H1 (cell line): ENCODE results near the gene LSM2. TPM values are rescaled to one million over a fixed set of nuclear protein-coding genes. Genes with fewer than 3 reads are reported as not detected.

Experiments
- CTCF ChIA-PET: fragments of 300-600 bp; sonication (Branson Sonifier 250); formaldehyde crosslinking; loops from one replicate; lab custom pipeline; 2021; ENCODE audit not compliant: partially characterized antibody; lab: Charles Lee
- POLR2A ChIA-PET: fragments of 300-600 bp; sonication (Branson Sonifier 250); formaldehyde crosslinking; loops from one replicate; lab custom pipeline; 2021; ENCODE audit warnings: inconsistent platforms; ENCODE audit not compliant: partially characterized antibody; lab: Charles Lee
- DNase-seq, 2 experiments: peaks; one replicate each; pipeline versions ENCODE4 v3.0.0 to v3.0.0-alpha.2; 2010 to 2022; ENCODE audit warnings: low spot score in 2 of 2, low read depth in 1 of 2, mixed read lengths in 1 of 2
- FAIRE-seq: peaks from 2 replicates; lab custom pipeline; 2011; peaks lifted over from hg19 to GRCh38; lab: Jason Lieb, UNC
- H2AFZ ChIP-seq: 2 replicates; pipeline ENCODE4 v1.8.1; 2012; ENCODE audit warnings: low read length, inconsistent platforms
- H2AK5ac ChIP-seq: 2 replicates; pipeline ENCODE4 v1.6.1; 2013; ENCODE audit warnings: low read depth, low read length
- H2BK120ac ChIP-seq: replicated peaks from 2 replicates; pipeline ENCODE3; 2013; ENCODE audit warnings: low read depth, low read length, inconsistent platforms
- H2BK12ac ChIP-seq: 2 replicates; pipeline ENCODE4 v1.6.1; 2013; ENCODE audit warnings: low read depth, low read length
- H2BK15ac ChIP-seq: 2 replicates; pipeline ENCODE4 v1.6.1; 2013; ENCODE audit warnings: low read length
- H2BK20ac ChIP-seq: 2 replicates; pipeline ENCODE4 v1.6.1; 2013; ENCODE audit warnings: low read length
- H2BK5ac ChIP-seq: 2 replicates; pipeline ENCODE4 v1.6.1; 2013; ENCODE audit warnings: low read depth, low read length
- H3K14ac ChIP-seq: 2 replicates; pipeline ENCODE4 v1.6.1; 2013; ENCODE audit warnings: inconsistent platforms; ENCODE audit not compliant: insufficient read length
- H3K18ac ChIP-seq: 2 replicates; pipeline ENCODE4 v1.6.1; 2013; ENCODE audit warnings: low read length; ENCODE audit errors: extremely low read depth
- H3K23ac ChIP-seq: 2 replicates; pipeline ENCODE4 v1.6.1; 2013; ENCODE audit warnings: inconsistent platforms; ENCODE audit not compliant: insufficient read length
- H3K23me2 ChIP-seq: 2 replicates; pipeline ENCODE4 v1.6.1; 2013; ENCODE audit warnings: low read depth, low read length
- H3K27ac ChIP-seq: 2 replicates; pipeline ENCODE4 v1.6.1; 2011; ENCODE audit warnings: low read depth, low read length, inconsistent platforms
- H3K27me3 ChIP-seq, 4 experiments: replicated peaks in 1 of 4; 1 replicate in 1 of 4; 2 replicates in 3 of 4; pipeline versions ENCODE4 v1.6.1 to v1.8.1; 2011 to 2013; ENCODE audit warnings: low read length in 3 of 4, mild to moderate bottlenecking in 3 of 4, inconsistent platforms in 2 of 4, mixed read lengths in 2 of 4, moderate library complexity in 1 of 4; ENCODE audit not compliant: control insufficient read depth in 3 of 4, insufficient read depth in 3 of 4; ENCODE audit errors: extremely low read depth in 1 of 4
- H3K36me3 ChIP-seq, 4 experiments: 2 replicates each; pipeline versions ENCODE4 v1.6.1 to v1.8.1; 2011 to 2013; ENCODE audit warnings: mild to moderate bottlenecking in 4 of 4, low read length in 3 of 4, moderate library complexity in 2 of 4, control low read depth in 1 of 4, inconsistent platforms in 1 of 4; ENCODE audit not compliant: insufficient read depth in 4 of 4, control insufficient read depth in 2 of 4
- H3K4ac ChIP-seq: replicated peaks from 2 replicates; pipeline ENCODE3; 2013; ENCODE audit warnings: low read length, low read depth, mixed read lengths, inconsistent platforms; ENCODE audit not compliant: insufficient read length
- H3K4me1 ChIP-seq, 4 experiments: replicated peaks in 1 of 4; 1 replicate in 1 of 4; 2 replicates in 3 of 4; pipeline versions ENCODE4 v1.6.1 to v1.8.1; 2011 to 2013; ENCODE audit warnings: low read length in 3 of 4, inconsistent platforms in 2 of 4, mixed read lengths in 1 of 4; ENCODE audit not compliant: insufficient read depth in 4 of 4, control insufficient read depth in 3 of 4
- H3K4me2 ChIP-seq, 2 experiments: 2 replicates each; pipeline versions ENCODE4 v1.6.1 to v1.8.1; 2011 to 2013; ENCODE audit warnings: low read depth in 2 of 2, low read length in 2 of 2, control low read depth in 1 of 2, inconsistent platforms in 1 of 2, mild to moderate bottlenecking in 1 of 2; ENCODE audit not compliant: insufficient read depth in 1 of 2
- H3K4me3 ChIP-seq, 4 experiments: fragments of 200-600, 300-600 bp in 1 of 4; sonication (generic), shearing (Covaris generic), sonication (Bioruptor Twin) in 1 of 4; 2 replicates each; pipeline versions ENCODE4 v1.5.1 to v1.8.1; 2011 to 2016; ENCODE audit warnings: low read length in 4 of 4, low read depth in 3 of 4, control low read depth in 2 of 4, inconsistent platforms in 2 of 4, mild to moderate bottlenecking in 2 of 4, mixed read lengths in 1 of 4, moderate library complexity in 1 of 4; ENCODE audit not compliant: insufficient read depth in 2 of 4; ENCODE audit errors: extremely low read depth in 1 of 4
- H3K56ac ChIP-seq: replicated peaks from 2 replicates; pipeline ENCODE3; 2013; ENCODE audit warnings: low read depth, mild to moderate bottlenecking, mixed read lengths, low read length, inconsistent platforms; ENCODE audit not compliant: insufficient read length
- H3K79me1 ChIP-seq: 2 replicates; pipeline ENCODE4 v1.6.1; 2013; ENCODE audit warnings: low read depth, low read length, control low read depth
- H3K79me2 ChIP-seq, 2 experiments: 2 replicates each; pipeline versions ENCODE4 v1.6.1 to v1.8.1; 2012 to 2013; ENCODE audit warnings: low read length in 2 of 2, mild to moderate bottlenecking in 2 of 2, inconsistent platforms in 1 of 2; ENCODE audit not compliant: insufficient read depth in 2 of 2, control insufficient read depth in 1 of 2
- H3K9ac ChIP-seq, 4 experiments: replicated peaks in 1 of 4; 1 replicate in 1 of 4; 2 replicates in 3 of 4; pipeline versions ENCODE4 v1.6.1 to v1.8.1; 2011 to 2013; ENCODE audit warnings: low read depth in 3 of 4, low read length in 3 of 4, control low read depth in 2 of 4, mild to moderate bottlenecking in 2 of 4, moderate library complexity in 2 of 4, inconsistent platforms in 1 of 4; ENCODE audit errors: extremely low read depth in 1 of 4
- H3K9me3 ChIP-seq, 2 experiments: 2 replicates each; pipeline versions ENCODE4 v1.6.1 to v1.8.1; 2012 to 2013; ENCODE audit warnings: mild to moderate bottlenecking in 2 of 2, moderate library complexity in 2 of 2, control low read depth in 1 of 2, inconsistent platforms in 1 of 2, low read depth in 1 of 2, low read length in 1 of 2, mixed read lengths in 1 of 2; ENCODE audit not compliant: insufficient read depth in 2 of 2
- H4K20me1 ChIP-seq, 2 experiments: replicated peaks in 1 of 2; 2 replicates each; pipeline versions ENCODE3 to v1.8.1; 2011 to 2013; ENCODE audit warnings: inconsistent platforms in 2 of 2, low read length in 2 of 2, mild to moderate bottlenecking in 1 of 2; ENCODE audit not compliant: insufficient read depth in 2 of 2, control insufficient read depth in 1 of 2
- H4K5ac ChIP-seq: 2 replicates; pipeline ENCODE4 v1.6.1; 2013; ENCODE audit warnings: low read length, low read depth, mixed read lengths, inconsistent platforms; ENCODE audit not compliant: insufficient read length
- H4K8ac ChIP-seq: 2 replicates; pipeline ENCODE4 v1.8.0; 2013; ENCODE audit warnings: mild to moderate bottlenecking, moderate library complexity, low read length, inconsistent platforms; ENCODE audit not compliant: insufficient read depth; ENCODE audit errors: extremely low read depth
- H4K91ac ChIP-seq: replicated peaks from 2 replicates; pipeline ENCODE3; 2013; ENCODE audit warnings: low read length, mixed read lengths, inconsistent platforms; ENCODE audit not compliant: insufficient read length
- CHD1 ChIP-seq: IDR thresholded peaks from 2 replicates; pipeline ENCODE4 v1.6.1; 2012; ENCODE audit warnings: low read depth, low read length, improper control_type of control experiment
- HDAC2 ChIP-seq, 2 experiments: fragments of 300-600 bp in 1 of 2; sonication (generic) in 1 of 2; IDR thresholded peaks; 2 replicates each; pipeline ENCODE4 v1.6.1; 2011 to 2012; ENCODE audit warnings: low read depth in 2 of 2, low read length in 2 of 2, mild to moderate bottlenecking in 2 of 2, moderate library complexity in 2 of 2, borderline replicate concordance in 1 of 2, inconsistent platforms in 1 of 2
- MAX ChIP-seq: IDR thresholded peaks from 2 replicates; pipeline ENCODE4 v1.6.1; 2012; ENCODE audit warnings: inconsistent platforms
- RFX5 ChIP-seq: IDR thresholded peaks from 2 replicates; pipeline ENCODE4 v1.6.1; 2011; ENCODE audit warnings: low read depth, low read length, improper control_type of control experiment, borderline replicate concordance
- RNF2 ChIP-seq: fragments of 200-900, 300-1000 bp; sonication (generic); IDR thresholded peaks from 2 replicates; pipeline ENCODE4 v1.7.1; 2016; ENCODE audit warnings: borderline replicate concordance, low read depth, mild to moderate bottlenecking, antibody characterized with exemption, low read length; ENCODE audit not compliant: poor library complexity, severe bottlenecking; ENCODE audit errors: missing control alignments
- SIX5 ChIP-seq: IDR thresholded peaks from 2 replicates; pipeline ENCODE4 v1.6.1; 2011; ENCODE audit warnings: mild to moderate bottlenecking, low read depth, low read length
- USF2 ChIP-seq: IDR thresholded peaks from 2 replicates; pipeline ENCODE4 v1.6.1; 2011; ENCODE audit warnings: low read length, improper control_type of control experiment
- YY1 ChIP-seq: IDR thresholded peaks from 2 replicates; pipeline ENCODE4 v1.6.1; 2011; ENCODE audit warnings: low read depth, mild to moderate bottlenecking, low read length
- WGBS, 2 experiments: shearing (Covaris generic) in 1 of 2; methylation state at CpG; one replicate each; pipeline versions ENCODE4 v1.1.6 to v1.1.7; 2013 to 2015; ENCODE audit warnings: low lambda C conversion rate in 2 of 2, mixed read lengths in 2 of 2, inconsistent platforms in 1 of 2, low coverage in 1 of 2, missing lambda C conversion rate in 1 of 2; ENCODE audit not compliant: insufficient replicate concordance in 2 of 2, insufficient coverage in 1 of 2, insufficient read length in 1 of 2; ENCODE audit errors: extremely low coverage in 1 of 2, missing lambda C conversion rate in 1 of 2; 5-methylcytosine and 5-hydroxymethylcytosine counted together
- polyA plus RNA-seq, 7 experiments: library from polyadenylated mRNA; depleted of rRNA in 3 of 7; stranded (reverse) in 5 of 7; unstranded in 2 of 7; fragments of >200 nt in 5 of 7; fragments of 200-250 nt in 2 of 7; gene quantifications; 1 replicate in 5 of 7; 2 replicates in 1 of 7; 4 replicates in 1 of 7; pipeline versions ENCODE4 v1.2.1 to v1.2.3, GENCODE V29; 2011 to 2013; ENCODE audit warnings: missing spikeins in 2 of 7, mixed read lengths in 2 of 7
- total RNA-seq: library from RNA; stranded (reverse); fragmentation: NEBNext Ultra II Directional; extraction: Animal tissue kit (Norgen Biotek cat#: 25700); gene quantifications from 2 replicates; pipeline ENCODE4 v1.2.1, GENCODE V29; 2021

The LSM2 gene
- total and polyA plus RNA-seq, 2 of the 8 experiments (the other 6 are each of a cell fraction or from before 2014, with no cell fraction given) = 127 to 168 TPM

- Histone ChIP-seq H3K27ac (no peak overlapping the region), H3K56ac (no peak overlapping the region), H2AK5ac (no peak overlapping the region), H3K23ac (no peak overlapping the region), H3K23me2 (peaks cover 6% of the 10 kb centered on the region; the same call in 1 of the 2 replicates), H2BK20ac (no peak overlapping the region), H3K18ac (no peak overlapping the region), H2BK12ac (no peak overlapping the region), H4K20me1 (no peaks in the 10 kb centered on the region), H3K4me3 (no peak overlapping the region), H4K91ac (no peak overlapping the region), H3K79me2 (no peaks in the 10 kb centered on the region), H3K4ac (no peak overlapping the region), H3K79me1 (no peaks in the 10 kb centered on the region), H4K5ac (no peak overlapping the region), H3K14ac (no peak overlapping the region), H3K27me3 (no peaks in the 10 kb centered on the region), H3K4me2 (no peak overlapping the region), H2BK15ac (no peak overlapping the region), H2AFZ (no peak overlapping the region), H3K9me3 (no peaks in the 10 kb centered on the region), H3K9ac (no peak overlapping the region), H3K36me3 (no peaks in the 10 kb centered on the region), H3K4me1 (peaks cover 0 to 3% (median 1%) of the 10 kb centered on the region in 4 experiments; a peak in 4 of 7 replicates), H2BK5ac (no peak overlapping the region), H2BK120ac (no peak overlapping the region), H4K8ac (no peak overlapping the region)
- CTCF ChIA-PET = interaction anchor here (0.9 to 1.2 kb wide), 3 partner anchors 11 to 27 kb away, joined by 3 to 4 read pairs (median 4); no protein-coding TSS in a partner anchor
- TF ChIP-seq HDAC2 (IDR thresholded peaks at IDR 0.05; ENCODE audit: borderline replicate concordance in 1 of 2, low read depth in 2 of 2, low read length in 2 of 2) = no peak
- TF ChIP-seq RFX5 = no peak
- TF ChIP-seq RNF2 = no peak
- no peak for TF ChIP-seq MAX
- TF ChIP-seq CHD1 = no peak
- no peak for TF ChIP-seq SIX5
- TF ChIP-seq YY1 = no peak
- TF ChIP-seq USF2 = no peak
- FAIRE-seq (no peak), DNase-seq (no peak)
- POLR2A ChIA-PET = interaction anchor here (0.6 to 6.3 kb wide), 8 partner anchors 10 to 71 kb away, joined by 3 to 119 read pairs (median 8); partner anchors contain the start of gene HSPA1B
- WGBS, 2 experiments = 98% methylated on average over 12 of the region's 12 CpGs; no CpG with 5 or more reads in 1 of the 2 experiments
Observed at GRCh38 chr6:31811645-31812044, 4.9 kb upstream of the LSM2 start.
